Fibroblast of mammary gland (primary cell): ENCODE data around the gene ANKH.

Experiments used
- DNase-seq: peaks from one replicate; pipeline ENCODE4 v3.0.0-alpha.2; 2010; ENCODE audit warnings: low read depth
- H3K4me3 ChIP-seq: 2 replicates; pipeline ENCODE4 v1.5.1; 2011; ENCODE audit warnings: low read depth, mild to moderate bottlenecking, low read length, moderate library complexity; ENCODE audit not compliant: control insufficient read depth
- TF ChIP-seq, protein P1 (sequence below): conservative IDR thresholded peaks from 2 replicates; pipeline ENCODE4 v1.5.1; 2011; ENCODE audit warnings: low read depth, low read length, inconsistent platforms; ENCODE audit not compliant: control insufficient read depth, insufficient read depth

ANKH gene

DNA sequence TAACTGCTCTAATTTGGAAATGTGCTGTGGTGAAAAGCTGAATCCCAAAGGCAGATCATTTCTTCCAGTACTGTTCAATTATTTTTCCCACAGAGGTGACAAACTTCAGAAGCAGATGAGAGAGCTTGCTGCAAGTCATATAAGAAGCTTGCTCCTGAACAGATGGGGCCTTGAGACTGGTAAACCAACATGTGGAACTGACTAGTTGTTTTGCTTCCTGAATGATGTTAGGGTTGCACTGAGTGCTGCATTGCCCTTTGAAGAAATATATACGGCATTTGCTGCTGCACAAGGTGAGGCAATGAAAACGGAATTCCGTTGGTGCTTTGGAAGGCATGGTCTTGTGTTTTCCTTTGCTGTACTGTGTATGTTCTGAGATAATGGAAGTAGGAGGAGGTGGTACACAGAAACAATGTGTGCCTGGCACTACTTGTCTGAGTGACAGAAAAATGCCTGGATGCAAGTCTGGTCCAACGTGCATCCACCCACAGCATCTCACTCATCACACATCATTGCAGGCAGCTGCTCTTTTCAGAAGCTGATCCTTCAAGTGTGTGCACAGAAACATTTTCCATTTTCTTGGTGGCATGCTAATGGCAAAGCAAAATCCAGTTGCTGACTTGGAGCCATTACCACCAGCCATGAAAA, 76.9 kb downstream of the ANKH start:
- TF ChIP-seq, protein P1, sequence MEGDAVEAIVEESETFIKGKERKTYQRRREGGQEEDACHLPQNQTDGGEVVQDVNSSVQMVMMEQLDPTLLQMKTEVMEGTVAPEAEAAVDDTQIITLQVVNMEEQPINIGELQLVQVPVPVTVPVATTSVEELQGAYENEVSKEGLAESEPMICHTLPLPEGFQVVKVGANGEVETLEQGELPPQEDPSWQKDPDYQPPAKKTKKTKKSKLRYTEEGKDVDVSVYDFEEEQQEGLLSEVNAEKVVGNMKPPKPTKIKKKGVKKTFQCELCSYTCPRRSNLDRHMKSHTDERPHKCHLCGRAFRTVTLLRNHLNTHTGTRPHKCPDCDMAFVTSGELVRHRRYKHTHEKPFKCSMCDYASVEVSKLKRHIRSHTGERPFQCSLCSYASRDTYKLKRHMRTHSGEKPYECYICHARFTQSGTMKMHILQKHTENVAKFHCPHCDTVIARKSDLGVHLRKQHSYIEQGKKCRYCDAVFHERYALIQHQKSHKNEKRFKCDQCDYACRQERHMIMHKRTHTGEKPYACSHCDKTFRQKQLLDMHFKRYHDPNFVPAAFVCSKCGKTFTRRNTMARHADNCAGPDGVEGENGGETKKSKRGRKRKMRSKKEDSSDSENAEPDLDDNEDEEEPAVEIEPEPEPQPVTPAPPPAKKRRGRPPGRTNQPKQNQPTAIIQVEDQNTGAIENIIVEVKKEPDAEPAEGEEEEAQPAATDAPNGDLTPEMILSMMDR, result no peak
- DNase-seq, result no peak
- H3K4me3 ChIP-seq, result no peak overlapping the region

DNA sequence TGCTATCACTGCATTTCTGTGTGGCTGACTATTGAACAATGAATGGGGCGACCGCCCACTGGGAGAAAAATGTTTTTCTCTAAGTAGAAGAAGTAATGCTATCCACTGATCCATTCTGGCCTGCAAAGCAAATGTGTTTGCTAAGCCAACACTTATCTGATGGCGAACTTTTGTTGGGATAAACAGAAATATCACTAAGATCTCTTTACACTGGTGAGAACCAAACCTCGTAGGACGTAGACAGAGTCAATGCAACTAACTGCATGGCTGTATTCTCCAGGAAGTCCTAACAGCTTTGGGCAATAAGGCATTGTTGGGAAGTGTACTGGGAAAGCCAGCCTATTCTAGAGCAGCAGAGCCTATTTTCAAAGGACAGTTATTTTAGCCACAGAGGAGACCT, 77.7 kb downstream of the ANKH start:
- TF ChIP-seq, protein P1, result no peak
- no peak overlapping the region for H3K4me3 ChIP-seq
- DNase-seq, result no peak

DNA sequence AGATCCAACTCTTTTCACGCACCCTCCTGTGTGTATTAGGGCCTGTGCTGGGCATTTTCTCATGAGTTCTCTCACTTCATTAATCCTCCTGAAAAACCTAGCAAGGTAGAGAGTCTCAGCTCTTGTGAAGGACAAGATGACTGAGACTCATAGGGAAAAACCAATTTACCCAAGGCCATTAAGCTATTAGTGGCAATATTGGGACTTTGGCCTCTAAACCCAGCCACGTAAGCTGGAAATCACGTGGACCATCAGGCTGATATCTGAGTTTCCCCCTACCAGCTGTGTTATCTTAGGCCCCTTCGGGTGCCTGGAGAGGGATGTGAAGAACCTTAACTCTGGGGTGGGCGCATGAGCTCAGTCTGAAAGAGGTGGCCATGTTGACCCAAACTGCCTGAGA, 80.7 kb downstream of the ANKH start:
- DNase-seq, result no peak
- TF ChIP-seq, protein P1, result no peak
- H3K4me3 ChIP-seq, result no peak overlapping the region

DNA sequence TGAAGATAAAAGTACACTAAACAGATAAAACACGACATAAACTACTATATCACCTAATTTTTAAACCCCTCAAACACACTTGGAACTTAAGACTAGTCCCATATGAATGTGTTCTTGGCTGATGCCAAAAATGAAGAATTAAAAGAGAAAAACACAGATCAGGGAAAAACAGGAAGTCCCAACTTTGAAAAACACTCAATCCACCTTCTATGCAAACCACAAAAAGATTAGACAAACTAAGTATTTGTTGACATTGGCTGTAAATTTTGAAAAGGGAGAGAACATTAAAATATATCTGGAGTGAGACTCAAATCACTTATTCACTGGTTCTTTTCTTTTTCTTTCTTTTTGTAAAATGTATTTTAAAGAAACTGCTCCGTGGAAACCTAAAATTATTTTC, 81.4 kb downstream of the ANKH start:
- no peak overlapping the region for H3K4me3 ChIP-seq
- DNase-seq, result peak; percentile 16
- TF ChIP-seq, protein P1, result no peak

DNA sequence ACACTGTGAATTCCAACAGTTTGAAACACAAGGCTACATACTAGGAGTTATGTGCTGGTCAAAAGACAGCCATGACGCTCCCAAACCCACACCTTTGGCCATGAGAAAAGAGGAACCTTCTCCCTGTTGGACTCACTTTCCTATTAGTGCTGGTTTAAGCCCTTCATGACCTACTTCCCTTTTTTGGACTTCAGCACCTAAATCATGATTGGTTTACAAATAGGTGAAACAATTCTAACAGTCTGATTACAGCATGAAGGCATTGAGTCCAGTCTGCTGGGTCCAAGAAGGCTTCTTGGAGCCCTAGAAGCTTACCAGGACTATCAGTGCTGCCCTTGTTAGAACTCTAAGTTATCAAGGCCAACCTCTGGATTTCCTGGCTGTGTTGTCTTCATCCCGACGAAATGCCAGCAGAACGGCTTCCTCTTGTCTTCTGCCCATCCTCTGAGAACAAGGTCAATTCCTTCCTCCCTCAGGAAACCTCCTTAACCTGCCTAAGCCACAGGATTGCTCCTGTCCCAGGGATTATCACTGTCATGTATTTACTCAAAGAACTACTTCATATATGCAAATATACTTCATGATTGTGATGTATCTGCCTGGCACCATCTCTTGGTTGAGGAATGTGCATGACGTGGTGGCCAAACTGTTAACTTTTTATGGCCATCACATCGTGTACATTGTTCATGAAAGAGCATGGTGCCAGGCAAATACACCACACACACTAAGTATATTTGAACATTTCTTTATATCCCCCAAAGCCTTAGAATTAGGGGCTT, 83.6 kb downstream of the ANKH start:
- no peak overlapping the region for H3K4me3 ChIP-seq
- no peak for DNase-seq

DNA sequence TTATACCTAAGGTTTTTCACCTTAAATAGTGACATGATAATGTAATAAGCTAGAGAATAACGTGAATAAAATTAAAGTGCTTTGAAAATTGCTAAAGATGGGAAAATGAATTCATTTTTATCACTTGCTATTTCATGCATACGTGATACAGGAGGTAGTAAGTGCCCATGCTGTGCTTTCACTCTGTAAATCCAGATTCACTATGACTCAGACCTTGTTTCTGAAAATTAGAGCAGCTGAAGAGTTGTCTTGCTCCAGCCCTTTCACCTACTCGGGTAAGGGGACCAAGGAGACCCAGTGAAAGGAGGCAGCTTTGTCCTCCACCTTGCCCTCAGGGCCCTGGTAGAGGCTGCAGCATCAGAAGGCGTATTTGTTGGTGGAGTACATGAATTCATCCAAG, 87.9 kb downstream of the ANKH start:
- no peak for DNase-seq
- no peak overlapping the region for H3K4me3 ChIP-seq
- TF ChIP-seq, protein P1, result no peak

More for the DNA sequence above, 83.6 kb downstream of the ANKH start:
- TF ChIP-seq, protein P1, result no peak
